HFFc6 (cell line): ENCODE measurements around the gene LRRN2. TPM values are rescaled to one million over a fixed set of nuclear protein-coding genes. Genes with fewer than 3 reads are reported as not detected.

Source experiments
- DNase-seq: peaks from one replicate; pipeline ENCODE4 v3.0.0-alpha.2; 2018
- H3K27ac Mint-ChIP-seq: 2 replicates; pipeline ENCODE4 v1.8.0; 2020; ENCODE audit warnings: mild to moderate bottlenecking, mixed read lengths
- H3K27me3 Mint-ChIP-seq: 2 replicates; pipeline ENCODE4 v1.8.0; 2021; ENCODE audit warnings: mild to moderate bottlenecking, moderate library complexity, mixed read lengths; ENCODE audit not compliant: insufficient read depth
- H3K36me3 Mint-ChIP-seq: 2 replicates; pipeline ENCODE4 v1.8.0; 2021; ENCODE audit warnings: low read depth, mixed read lengths
- H3K4me1 Mint-ChIP-seq: 2 replicates; pipeline ENCODE4 v1.8.0; 2020; ENCODE audit warnings: low read depth, mixed read lengths
- H3K4me3 Mint-ChIP-seq: 2 replicates; pipeline ENCODE4 v1.8.0; 2020; ENCODE audit warnings: mild to moderate bottlenecking, moderate library complexity, mixed read lengths
- H3K9me3 Mint-ChIP-seq: 2 replicates; pipeline ENCODE4 v1.8.0; 2020; ENCODE audit warnings: mild to moderate bottlenecking, mixed read lengths
- total RNA-seq, 6 experiments: library from RNA; stranded (reverse); fragmentation: NEBNext Ultra II Directional; extraction: Animal tissue kit (Norgen Biotek cat#: 25700); gene quantifications; 2 replicates in 1 of 6; 3 replicates in 5 of 6; pipeline ENCODE4 v1.2.3, GENCODE V29; 2021
- TF ChIP-seq, protein P1 (sequence below): fragments of 200-600 bp; sonication (generic); IDR thresholded peaks from 2 replicates; pipeline ENCODE4 v1.5.0; 2021; ENCODE audit warnings: antibody characterized with exemption, mild to moderate bottlenecking

Gene LRRN2
- total RNA-seq, 6 experiments from 2014 or later, result not detected

DNA sequence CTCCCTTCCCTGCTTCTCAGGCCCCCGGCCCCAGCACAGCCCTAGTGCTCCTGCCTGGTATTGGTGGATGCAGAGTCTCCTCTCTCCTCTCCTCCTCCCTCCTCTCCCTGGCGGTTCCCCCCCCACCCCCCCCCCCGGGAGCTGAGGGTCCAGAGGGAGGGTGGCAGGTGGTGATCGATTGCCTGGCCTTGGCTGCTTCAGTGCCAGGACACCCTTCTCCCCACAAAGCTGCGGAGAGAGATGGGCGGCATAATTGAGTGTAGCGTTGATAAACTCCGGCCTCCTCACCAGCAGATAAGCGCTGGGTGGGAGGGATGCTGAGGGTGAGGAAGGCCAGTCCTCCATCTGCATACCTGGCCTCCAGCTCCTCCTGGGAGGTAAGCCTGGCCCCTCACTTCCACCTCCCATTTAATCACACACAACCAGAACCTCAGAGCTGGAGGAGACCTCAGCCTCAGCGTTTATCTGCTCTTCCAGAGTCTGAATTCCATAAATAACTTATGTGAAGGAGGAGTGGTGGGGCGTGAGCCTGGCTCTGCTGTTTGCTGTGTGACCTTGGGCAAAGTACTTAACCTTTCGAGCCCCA, 60.8 kb downstream of the LRRN2 start:
- no peak overlapping the region for H3K4me3 Mint-ChIP-seq
- H3K4me1 Mint-ChIP-seq, result no peaks in the 10 kb centered on the region
- no peak overlapping the region for H3K27ac Mint-ChIP-seq
- TF ChIP-seq, protein P1, sequence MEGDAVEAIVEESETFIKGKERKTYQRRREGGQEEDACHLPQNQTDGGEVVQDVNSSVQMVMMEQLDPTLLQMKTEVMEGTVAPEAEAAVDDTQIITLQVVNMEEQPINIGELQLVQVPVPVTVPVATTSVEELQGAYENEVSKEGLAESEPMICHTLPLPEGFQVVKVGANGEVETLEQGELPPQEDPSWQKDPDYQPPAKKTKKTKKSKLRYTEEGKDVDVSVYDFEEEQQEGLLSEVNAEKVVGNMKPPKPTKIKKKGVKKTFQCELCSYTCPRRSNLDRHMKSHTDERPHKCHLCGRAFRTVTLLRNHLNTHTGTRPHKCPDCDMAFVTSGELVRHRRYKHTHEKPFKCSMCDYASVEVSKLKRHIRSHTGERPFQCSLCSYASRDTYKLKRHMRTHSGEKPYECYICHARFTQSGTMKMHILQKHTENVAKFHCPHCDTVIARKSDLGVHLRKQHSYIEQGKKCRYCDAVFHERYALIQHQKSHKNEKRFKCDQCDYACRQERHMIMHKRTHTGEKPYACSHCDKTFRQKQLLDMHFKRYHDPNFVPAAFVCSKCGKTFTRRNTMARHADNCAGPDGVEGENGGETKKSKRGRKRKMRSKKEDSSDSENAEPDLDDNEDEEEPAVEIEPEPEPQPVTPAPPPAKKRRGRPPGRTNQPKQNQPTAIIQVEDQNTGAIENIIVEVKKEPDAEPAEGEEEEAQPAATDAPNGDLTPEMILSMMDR, result no peak
- no peaks in the 10 kb centered on the region for H3K36me3 Mint-ChIP-seq
- H3K9me3 Mint-ChIP-seq, result no peaks in the 10 kb centered on the region; the same call in 1 of the 2 replicates
- no peak for DNase-seq
- H3K27me3 Mint-ChIP-seq, result peaks cover 47% of the 10 kb centered on the region

DNA sequence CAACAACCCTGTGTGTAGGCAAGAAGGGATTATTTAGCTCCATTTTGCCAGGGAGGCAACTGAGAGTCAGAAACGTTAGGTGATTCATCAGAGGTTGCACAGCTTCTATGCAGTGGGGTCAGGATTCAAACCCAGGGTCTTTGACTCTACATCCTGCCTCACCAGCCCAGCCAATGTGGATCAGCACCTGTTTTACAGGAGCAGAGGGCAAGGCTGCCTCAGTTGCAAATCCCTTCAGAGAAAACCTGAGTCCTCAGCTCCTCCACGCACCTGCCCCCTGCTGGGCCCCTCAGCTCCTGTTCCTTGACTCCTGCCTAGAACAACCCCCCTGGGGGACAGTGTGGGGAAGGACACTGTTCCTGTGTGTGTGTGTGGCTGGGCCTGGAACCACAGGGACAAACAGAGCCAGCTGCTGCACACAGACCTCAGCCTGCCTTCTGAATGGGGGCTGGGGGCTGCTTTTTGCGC, 61.6 kb downstream of the LRRN2 start:
- peaks cover 47% of the 10 kb centered on the region for H3K27me3 Mint-ChIP-seq
- TF ChIP-seq, protein P1, result peak; percentile 34
- DNase-seq, result no peak
- H3K9me3 Mint-ChIP-seq, result no peaks in the 10 kb centered on the region
- H3K4me3 Mint-ChIP-seq, result no peak overlapping the region
- no peak overlapping the region for H3K27ac Mint-ChIP-seq
- H3K36me3 Mint-ChIP-seq, result no peaks in the 10 kb centered on the region
- no peaks in the 10 kb centered on the region for H3K4me1 Mint-ChIP-seq

DNA sequence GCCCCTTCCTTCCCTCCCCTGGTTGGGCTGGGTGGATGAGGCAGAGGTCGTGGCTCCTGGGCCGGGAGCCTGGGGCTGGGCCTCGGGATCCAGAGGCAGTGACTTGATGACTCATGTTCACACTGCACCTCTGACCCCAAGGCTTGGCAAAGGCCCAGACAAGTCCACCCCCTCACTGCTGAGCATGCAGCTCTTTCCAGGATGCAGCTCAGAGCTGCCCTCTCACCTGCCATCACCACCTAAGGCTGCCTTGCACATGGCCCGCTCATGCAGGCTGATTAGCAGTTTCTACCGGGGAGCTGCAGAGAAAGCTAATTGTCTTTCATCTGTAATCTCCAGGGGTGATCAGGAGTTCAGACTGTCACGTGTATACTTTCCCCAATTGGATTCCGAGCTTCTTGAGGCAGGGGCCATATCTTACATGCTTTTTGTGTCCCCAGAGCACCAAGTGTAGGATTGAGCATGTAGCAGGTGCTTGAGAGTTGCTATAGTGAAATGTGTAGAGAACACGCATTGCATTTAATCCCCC, 62.1 kb downstream of the LRRN2 start:
- Mint-ChIP-seq H3K9me3 (no peaks in the 10 kb centered on the region), H3K4me3 (no peak overlapping the region)

DNA sequence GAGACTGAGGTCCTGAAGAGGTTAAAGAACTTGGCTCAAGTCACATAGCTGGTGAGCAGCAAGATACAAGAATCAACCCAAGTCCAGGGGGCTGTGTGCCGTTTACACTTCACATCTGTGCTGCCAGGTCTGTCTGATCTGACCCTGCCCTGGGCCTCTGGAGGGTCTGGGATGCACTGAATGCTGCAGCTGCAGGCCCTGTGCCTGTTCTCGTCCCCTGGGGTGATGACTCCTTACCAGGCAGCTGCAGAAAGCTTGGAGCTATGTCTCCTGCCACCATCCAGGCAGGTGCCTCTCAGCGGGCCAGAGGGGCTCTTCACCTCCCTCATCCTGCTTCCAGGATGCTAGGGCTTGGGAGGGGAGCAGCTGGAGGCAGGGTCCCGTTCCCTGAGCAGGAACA, 63.5 kb downstream of the LRRN2 start:
- no peaks in the 10 kb centered on the region for H3K36me3 Mint-ChIP-seq
- no peak for DNase-seq
- H3K9me3 Mint-ChIP-seq, result no peaks in the 10 kb centered on the region
- no peaks in the 10 kb centered on the region for H3K4me1 Mint-ChIP-seq
- peaks cover 47% of the 10 kb centered on the region for H3K27me3 Mint-ChIP-seq
- TF ChIP-seq, protein P1, result no peak
- no peak overlapping the region for H3K27ac Mint-ChIP-seq
- no peak overlapping the region for H3K4me3 Mint-ChIP-seq

More for the DNA sequence above, 62.1 kb downstream of the LRRN2 start:
- peak; percentile 10 for DNase-seq
- Mint-ChIP-seq H3K4me1 (no peaks in the 10 kb centered on the region), H3K36me3 (no peaks in the 10 kb centered on the region), H3K27ac (no peak overlapping the region), H3K27me3 (peaks cover 50% of the 10 kb centered on the region)
- TF ChIP-seq, protein P1, result no peak

DNA sequence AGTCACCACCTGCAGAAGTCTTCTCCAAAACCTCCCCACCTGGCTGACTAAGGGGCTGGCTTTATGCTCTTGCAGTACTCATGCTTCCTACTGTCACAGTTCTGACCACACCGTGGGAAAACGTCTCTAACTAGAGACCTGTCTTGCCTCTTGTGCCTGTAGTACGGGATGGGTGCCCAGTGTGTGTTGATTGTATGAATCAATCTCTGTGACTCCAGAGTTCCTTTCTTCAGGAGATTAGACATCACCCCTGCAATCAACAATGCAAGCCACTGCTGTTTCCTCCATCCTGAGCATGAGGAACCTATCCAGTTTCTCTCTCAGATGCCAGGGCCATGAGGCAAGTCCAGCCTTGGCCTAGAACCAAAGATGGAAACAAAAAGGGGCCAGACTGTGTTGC, 64.1 kb downstream of the LRRN2 start:
- H3K27me3 Mint-ChIP-seq, result peaks cover 46% of the 10 kb centered on the region
- H3K9me3 Mint-ChIP-seq, result no peaks in the 10 kb centered on the region
- DNase-seq, result no peak
- no peaks in the 10 kb centered on the region for H3K36me3 Mint-ChIP-seq
- no peak overlapping the region for H3K27ac Mint-ChIP-seq
- no peaks in the 10 kb centered on the region for H3K4me1 Mint-ChIP-seq
- TF ChIP-seq, protein P1, result no peak
- H3K4me3 Mint-ChIP-seq, result no peak overlapping the region
